HG02642 (cell line): ENCODE measurements around the gene COL10A1.
"Not testable (repeated sequence)": the region's sequence is repeated elsewhere in the genome, so short reads cannot be mapped to it uniquely, and the experiment has no call there.

Source experiments
- ATAC-seq: cut with Tn5 transposase; IDR thresholded peaks from one replicate; pipeline ENCODE4 v1.9.1; 2021; ENCODE audit warnings: mild to moderate bottlenecking; ENCODE audit not compliant: unreplicated experiment, poor library complexity

The COL10A1 gene

GRCh38 chr6:116127771-116128493 lies 2.0 kb upstream of the COL10A1 start:
- no peak for ATAC-seq

DNA sequence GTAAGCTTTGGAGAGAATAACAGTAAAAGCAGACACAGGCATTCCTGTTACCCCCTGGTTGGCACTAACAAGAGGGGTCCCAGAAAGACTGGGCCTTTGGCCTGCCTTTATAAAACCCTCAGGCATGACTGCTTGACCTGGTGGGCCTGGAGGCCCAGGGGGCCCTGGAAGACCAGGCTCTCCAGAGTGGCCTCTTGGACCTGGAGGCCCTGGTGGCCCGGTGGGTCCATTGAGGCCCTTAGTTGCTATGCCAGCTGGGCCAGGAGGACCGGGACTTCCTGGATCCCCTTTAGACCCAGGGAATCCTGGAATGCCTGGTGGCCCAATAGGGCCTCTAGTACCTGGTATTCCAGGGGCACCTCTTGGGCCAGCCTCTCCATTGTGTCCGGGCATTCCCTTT lies 5.5 kb downstream of the COL10A1 start:
- ATAC-seq: no peak

- ATAC-seq: no peak
These were observed 7.3 kb downstream of the COL10A1 start for GRCh38 chr6:116118608-116119007.

GRCh38 chr6:116115781-116116180 lies 10.2 kb downstream of the COL10A1 start:
- ATAC-seq: no peak

- no peak for ATAC-seq
These were observed 12.5 kb downstream of the COL10A1 start for GRCh38 chr6:116113386-116113785.

GRCh38 chr6:116111552-116112528 lies 14.1 kb downstream of the COL10A1 start:
- ATAC-seq: peak; percentile 66

GRCh38 chr6:116108836-116109235 lies 17.1 kb downstream of the COL10A1 start:
- no peak for ATAC-seq

GRCh38 chr6:116106146-116106545 lies 19.8 kb downstream of the COL10A1 start:
- ATAC-seq: no peak

- ATAC-seq: no peak
These were observed 20.7 kb downstream of the COL10A1 start for GRCh38 chr6:116105247-116105646.

- no peak for ATAC-seq
These were observed 21.3 kb downstream of the COL10A1 start for GRCh38 chr6:116104636-116105035.

- ATAC-seq: no peak
These were observed 23.1 kb downstream of the COL10A1 start for GRCh38 chr6:116102873-116103272.

- no peak for ATAC-seq
These were observed 24.1 kb downstream of the COL10A1 start for GRCh38 chr6:116101790-116102189.

GRCh38 chr6:116101302-116101718 lies 24.6 kb downstream of the COL10A1 start:
- ATAC-seq: no peak

DNA sequence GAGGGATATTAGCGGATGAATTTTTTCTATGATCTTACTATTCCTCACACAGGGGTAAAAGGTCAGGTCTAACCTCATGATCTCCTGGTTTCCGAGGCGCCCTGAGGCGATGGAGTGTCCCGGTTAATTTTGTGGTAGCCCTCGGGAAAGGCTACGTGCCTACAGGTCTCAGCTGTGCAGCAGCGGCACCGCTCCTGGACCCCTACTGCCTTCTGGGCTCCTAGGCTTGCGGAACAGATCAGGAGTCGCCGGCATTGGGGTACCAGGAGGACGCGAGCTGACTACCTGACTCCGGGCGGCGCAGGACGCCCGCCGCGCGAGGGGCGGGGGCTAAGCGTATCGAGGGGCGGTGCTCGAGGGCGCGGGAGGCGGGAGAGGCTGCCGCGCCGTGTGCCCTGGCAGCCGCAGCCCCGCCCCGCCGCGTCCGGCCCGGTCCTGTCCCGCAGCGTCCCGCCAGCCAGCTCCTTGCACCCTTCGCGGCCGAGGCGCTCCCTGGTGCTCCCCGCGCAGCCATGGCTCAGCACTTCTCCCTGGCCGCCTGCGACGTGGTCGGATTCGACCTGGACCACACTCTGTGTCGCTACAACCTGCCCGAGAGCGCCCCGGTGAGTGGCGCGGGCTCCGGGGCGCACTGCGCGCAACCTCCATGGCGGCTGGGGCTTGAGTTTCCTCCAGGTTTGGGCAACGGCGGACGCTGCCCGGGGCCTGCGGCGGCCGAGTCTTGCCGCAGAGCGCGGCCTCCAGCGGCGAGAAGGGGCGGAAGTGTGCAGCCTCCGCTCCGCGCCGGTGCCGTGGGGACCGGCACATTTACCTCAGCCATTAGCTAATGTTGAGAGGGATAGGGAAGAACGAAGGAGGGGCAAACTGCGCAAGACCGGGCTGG lies 25.3 kb downstream of the COL10A1 start, which contains the start of gene NT5DC1:
TSS of gene NT5DC1 (plus strand) at position 435 of the 883 bp plus-strand sequence. CDS start at position 513, 78 bp downstream.
- ATAC-seq: peak; percentile 90

DNA sequence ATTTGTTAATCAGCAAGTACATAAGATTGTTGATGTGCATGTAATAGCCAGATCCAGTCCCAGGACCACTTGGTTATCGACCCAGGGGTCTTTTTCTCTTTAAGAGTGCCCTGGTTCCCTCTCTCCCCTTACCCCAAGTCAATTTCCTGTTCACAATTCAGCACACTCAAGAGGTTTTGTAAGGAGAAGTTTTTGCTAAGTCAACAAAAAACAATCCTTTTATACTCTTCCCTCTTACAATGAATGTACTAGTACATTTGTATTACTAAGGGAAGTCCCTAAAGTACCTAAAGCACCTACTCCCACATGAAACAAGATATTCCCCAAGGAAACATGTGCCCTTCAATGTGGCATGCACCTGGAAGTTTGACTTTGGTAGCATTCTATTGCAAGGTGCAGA lies 26.9 kb downstream of the COL10A1 start:
- ATAC-seq: no peak

- no peak for ATAC-seq
These were observed 28.7 kb downstream of the COL10A1 start for GRCh38 chr6:116096979-116097816.

- not testable (repeated sequence) for ATAC-seq
These were observed 29.7 kb downstream of the COL10A1 start for GRCh38 chr6:116096048-116096759.

- ATAC-seq: no peak
These were observed 31.9 kb downstream of the COL10A1 start for GRCh38 chr6:116094041-116094440.

GRCh38 chr6:116090251-116090650 lies 35.7 kb downstream of the COL10A1 start:
- ATAC-seq: peak; percentile 63
